ENCODE results near the gene GNG7.

- TF ChIP-seq SRF (IDR thresholded peaks at IDR 0.05; ENCODE audit: low read depth in 2 of 2, low read length in 2 of 2) (no peak), HSF1 (IDR thresholded peaks at IDR 0.05; ENCODE audit: low read depth, low read length) (no peak), SMC3 (IDR thresholded peaks at IDR 0.05; ENCODE audit: borderline replicate concordance, low read length) (no peak), CTCF (IDR thresholded peaks at IDR 0.05 in 2 of 3, conservative IDR thresholded peaks at IDR 0.05 in 1 of 3; ENCODE audit: control insufficient read depth in 2 of 3, extremely low read depth in 1 of 3, insufficient read depth in 1 of 3, low read depth in 3 of 3, low read length in 3 of 3) (no peak), RFX5 (IDR thresholded peaks at IDR 0.05; ENCODE audit: low read depth, low read length) (no peak), EP300 (IDR thresholded peaks at IDR 0.05; ENCODE audit: borderline replicate concordance in 1 of 2, control insufficient read depth in 1 of 2, low read depth in 2 of 2, low read length in 2 of 2) (no peak), ZNF592 (IDR thresholded peaks at IDR 0.05) (no peak), REST (IDR thresholded peaks at IDR 0.05; ENCODE audit: low read depth, low read length) (no peak), RUNX3 (IDR thresholded peaks at IDR 0.05; ENCODE audit: low read length) (no peak), SPI1 (IDR thresholded peaks at IDR 0.05; ENCODE audit: borderline replicate concordance, insufficient read depth, low read depth, low read length) (no peak), ATF3 (IDR thresholded peaks at IDR 0.05; ENCODE audit: borderline replicate concordance, extremely low read depth, low read depth, low read length) (no peak), ZNF274 (IDR thresholded peaks at IDR 0.05; ENCODE audit: insufficient read depth, insufficient read length) (no peak)
These were observed 151.2 kb downstream of the GNG7 start for GRCh38 chr19:2551172-2551863.

All from GM12878 (cell line).